Liver (tissue), 9 donors: ENCODE measurements around the gene ANKRD65. TPM values are rescaled to one million over a fixed set of nuclear protein-coding genes. Genes with fewer than 3 reads are reported as not detected.

ENCODE experiments used
- DNase-seq: peaks from one replicate; pipeline ENCODE4 v3.0.0-alpha.2; 2017; ENCODE audit warnings: low spot score
- H3K27ac ChIP-seq, 2 donors: one replicate each; pipeline ENCODE4 v1.7.0; 2013; ENCODE audit warnings: inconsistent platforms in 2 of 2, low read length in 2 of 2, control low read depth in 1 of 2, low read depth in 1 of 2, mild to moderate bottlenecking in 1 of 2
- H3K27me3 ChIP-seq, 4 donors: one replicate each; pipeline versions ENCODE4 v1.6.1 to v1.7.0; 2013; ENCODE audit warnings: low read length in 3 of 4, inconsistent platforms in 1 of 4, mild to moderate bottlenecking in 1 of 4, moderate library complexity in 1 of 4; ENCODE audit not compliant: control insufficient read depth in 4 of 4, insufficient read depth in 4 of 4
- H3K36me3 ChIP-seq, 4 donors: one replicate each; pipeline versions ENCODE4 v1.6.1 to v1.7.0; 2013; ENCODE audit warnings: low read length in 3 of 4, mild to moderate bottlenecking in 3 of 4, low read depth in 1 of 4, moderate library complexity in 1 of 4; ENCODE audit not compliant: control insufficient read depth in 4 of 4, insufficient read depth in 3 of 4
- H3K4me1 ChIP-seq, 4 donors: one replicate each; pipeline versions ENCODE4 v1.6.1 to v1.7.0; 2013; ENCODE audit warnings: low read length in 3 of 4, mild to moderate bottlenecking in 3 of 4, moderate library complexity in 1 of 4; ENCODE audit not compliant: control insufficient read depth in 4 of 4, insufficient read depth in 4 of 4
- H3K4me3 ChIP-seq, 3 donors: one replicate each; pipeline versions ENCODE4 v1.6.1 to v1.7.0; 2013; ENCODE audit warnings: low read length in 3 of 3, control low read depth in 1 of 3, low read depth in 1 of 3, mild to moderate bottlenecking in 1 of 3
- H3K9ac ChIP-seq, 2 donors: one replicate each; pipeline ENCODE4 v1.7.0; 2013; ENCODE audit warnings: low read length in 2 of 2, mild to moderate bottlenecking in 2 of 2, moderate library complexity in 2 of 2, control low read depth in 1 of 2, low read depth in 1 of 2
- H3K9me3 ChIP-seq, 4 donors: one replicate each; pipeline versions ENCODE4 v1.6.1 to v1.7.0; 2013; ENCODE audit warnings: low read length in 3 of 4; ENCODE audit not compliant: control insufficient read depth in 4 of 4
- ATF3 ChIP-seq: IDR thresholded peaks from 2 replicates; pipeline ENCODE4 v1.6.1; 2016; ENCODE audit warnings: antibody characterized with exemption
- CTCF ChIP-seq: fragments of 150-350 bp; IDR thresholded peaks from 2 replicates; pipeline ENCODE4 v1.5.1; 2017; ENCODE audit warnings: improper control_type of control experiment, low read depth, low read length; ENCODE audit not compliant: missing input control
- EGR1 ChIP-seq, 2 donors: IDR thresholded peaks; 2 replicates each; pipeline ENCODE4 v1.6.1; 2016 to 2018; ENCODE audit warnings: antibody characterized with exemption in 2 of 2, low read depth in 2 of 2
- FOXA1 ChIP-seq: IDR thresholded peaks from 2 replicates; pipeline ENCODE4 v1.6.1; 2016; ENCODE audit warnings: antibody characterized with exemption
- FOXA2 ChIP-seq: IDR thresholded peaks from 2 replicates; pipeline ENCODE4 v1.6.1; 2016; ENCODE audit warnings: antibody characterized with exemption
- HNF4A ChIP-seq, 2 donors: conservative IDR thresholded peaks; 2 replicates each; pipeline ENCODE4 v1.6.1; 2016; ENCODE audit warnings: antibody characterized with exemption in 2 of 2, mild to moderate bottlenecking in 2 of 2
- HNF4G ChIP-seq: IDR thresholded peaks from 2 replicates; pipeline ENCODE4 v1.6.1; 2016; ENCODE audit warnings: antibody characterized with exemption
- JUND ChIP-seq, 2 donors: IDR thresholded peaks; 2 replicates each; pipeline ENCODE4 v1.6.1; 2016; ENCODE audit warnings: antibody characterized with exemption in 2 of 2
- MAX ChIP-seq: IDR thresholded peaks from 2 replicates; pipeline ENCODE4 v1.6.1; 2016; ENCODE audit warnings: antibody characterized with exemption
- NR2F2 ChIP-seq: IDR thresholded peaks from 2 replicates; pipeline ENCODE4 v1.6.1; 2016; ENCODE audit warnings: antibody characterized with exemption
- RAD21 ChIP-seq, 2 donors: IDR thresholded peaks; 2 replicates each; pipeline ENCODE4 v1.6.1; 2016; ENCODE audit warnings: antibody characterized with exemption in 2 of 2, mild to moderate bottlenecking in 2 of 2
- RXRA ChIP-seq, 2 donors: IDR thresholded peaks; 2 replicates each; pipeline ENCODE4 v1.6.1; 2017 to 2018; ENCODE audit warnings: antibody characterized with exemption in 2 of 2, mild to moderate bottlenecking in 1 of 2
- SP1 ChIP-seq: IDR thresholded peaks from 2 replicates; pipeline ENCODE4 v1.6.1; 2018; ENCODE audit warnings: antibody characterized with exemption, mild to moderate bottlenecking
- TAF1 ChIP-seq: conservative IDR thresholded peaks from 2 replicates; pipeline ENCODE4 v1.6.1; 2016; ENCODE audit warnings: antibody characterized with exemption, mild to moderate bottlenecking
- YY1 ChIP-seq: IDR thresholded peaks from 2 replicates; pipeline ENCODE4 v1.6.1; 2016; ENCODE audit warnings: antibody characterized with exemption, mild to moderate bottlenecking
- WGBS: extraction: QIAGEN DNeasy Blood & Tissue Kit; methylation state at CpG from one replicate; pipeline ENCODE4 v1.1.7; 2013; 5-methylcytosine and 5-hydroxymethylcytosine counted together
- polyA plus RNA-seq, 2 donors: library from polyadenylated mRNA; stranded (reverse) in 1 of 2; unstranded in 1 of 2; fragments of 200-250 nt in 1 of 2; fragments of >200 nt in 1 of 2; fragmentation: Nextera tagmentation in 1 of 2; extraction: Ambion mirVana in 1 of 2; gene quantifications; one replicate each; pipeline versions ENCODE4 v1.2.1 to v1.2.3, GENCODE V29; 2013 to 2015
- total RNA-seq, 2 donors: library from RNA; depleted of rRNA; stranded (reverse); fragments of >200 nt; gene quantifications; one replicate each; pipeline ENCODE4 v1.2.3, GENCODE V29; 2014
- TF ChIP-seq, protein P1 (sequence below): IDR thresholded peaks from 2 replicates; pipeline ENCODE4 v1.6.1; 2016; ENCODE audit warnings: antibody characterized with exemption
- donor health status: healthy.
- donor health status: healthy.
- donor health status: healthy.
- donor health status: healthy.
- donor health status: healthy.

The ANKRD65 gene
- total and polyA plus RNA-seq, 4 donors, result 0.14 to 0.31 (median 0.23) TPM

GRCh38 chr1:1426496-1427105 is 5.5 kb upstream of the ANKRD65 start:
- no peak overlapping the region for H3K4me3 ChIP-seq
- H3K36me3 ChIP-seq, result no peaks in the 10 kb centered on the region
- H3K4me1 ChIP-seq, result peaks cover 11 to 23% (median 16%) of the 10 kb centered on the region in 4 donors
- DNase-seq, result no peak
- no peaks in the 10 kb centered on the region for H3K27me3 ChIP-seq
- no peak for TF ChIP-seq HNF4G
- TF ChIP-seq NR2F2, result no peak
- H3K27ac ChIP-seq, result no peak overlapping the region
- 58% methylated on average over 19 of the region's 19 CpGs for WGBS
- no peaks in the 10 kb centered on the region for H3K9me3 ChIP-seq
- no peak overlapping the region for H3K9ac ChIP-seq

DNA sequence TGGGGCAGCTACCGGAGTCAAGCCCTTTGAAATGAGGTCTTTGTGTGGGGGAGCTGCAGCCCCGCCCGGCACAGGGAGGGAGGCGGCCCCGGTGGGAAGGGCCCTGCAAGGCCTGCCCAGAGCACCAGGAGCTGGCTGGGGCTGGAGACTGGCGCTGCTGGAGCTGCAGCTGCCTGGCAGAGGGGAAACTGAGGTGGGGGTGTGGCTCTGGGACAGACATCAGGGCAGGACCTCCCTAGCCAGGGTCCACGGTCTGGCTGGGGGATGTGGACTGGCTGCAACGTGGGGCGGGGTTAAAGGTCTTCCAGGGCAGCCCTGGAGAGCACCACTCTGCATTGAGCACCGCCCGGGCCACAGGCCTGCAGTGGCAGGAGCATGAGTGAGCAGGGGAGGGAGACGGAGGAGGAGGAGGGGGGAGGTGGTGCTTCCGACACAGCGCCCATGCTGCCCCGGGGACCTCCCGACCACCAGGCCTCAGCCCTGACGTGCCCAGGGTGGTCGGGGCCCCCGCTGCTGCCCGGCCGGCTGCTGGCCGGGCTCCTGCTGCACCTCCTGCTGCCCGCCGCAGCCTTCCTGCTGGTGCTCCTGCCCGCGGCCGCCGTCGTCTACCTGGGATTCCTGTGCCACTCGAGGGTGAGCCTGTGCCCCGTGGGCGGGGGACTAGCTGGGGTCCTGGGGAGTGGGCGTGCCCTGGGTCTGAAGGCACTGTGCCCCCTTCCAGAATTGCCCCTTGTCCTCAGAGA is 4.8 kb upstream of the ANKRD65 start:
- Histone ChIP-seq H3K9me3 (no peaks in the 10 kb centered on the region), H3K4me3 (no peak overlapping the region), H3K9ac (no peak overlapping the region), H3K27me3 (no peaks in the 10 kb centered on the region), H3K4me1 (peaks cover 8 to 16% (median 13%) of the 10 kb centered on the region in 4 donors), H3K27ac (no peak overlapping the region), H3K36me3 (no peaks in the 10 kb centered on the region)
- TF ChIP-seq ATF3, result no peak
- TF ChIP-seq TAF1, result no peak
- TF ChIP-seq HNF4G, result no peak
- TF ChIP-seq SP1, result no peak
- TF ChIP-seq FOXA2, result no peak
- TF ChIP-seq NR2F2, result no peak
- no peak for TF ChIP-seq EGR1 (IDR thresholded peaks at IDR 0.05; ENCODE audit: low read depth in 2 of 2)
- TF ChIP-seq RAD21 (IDR thresholded peaks at IDR 0.05), result no peak
- TF ChIP-seq MAX, result no peak
- TF ChIP-seq FOXA1, result no peak
- TF ChIP-seq, protein P1, sequence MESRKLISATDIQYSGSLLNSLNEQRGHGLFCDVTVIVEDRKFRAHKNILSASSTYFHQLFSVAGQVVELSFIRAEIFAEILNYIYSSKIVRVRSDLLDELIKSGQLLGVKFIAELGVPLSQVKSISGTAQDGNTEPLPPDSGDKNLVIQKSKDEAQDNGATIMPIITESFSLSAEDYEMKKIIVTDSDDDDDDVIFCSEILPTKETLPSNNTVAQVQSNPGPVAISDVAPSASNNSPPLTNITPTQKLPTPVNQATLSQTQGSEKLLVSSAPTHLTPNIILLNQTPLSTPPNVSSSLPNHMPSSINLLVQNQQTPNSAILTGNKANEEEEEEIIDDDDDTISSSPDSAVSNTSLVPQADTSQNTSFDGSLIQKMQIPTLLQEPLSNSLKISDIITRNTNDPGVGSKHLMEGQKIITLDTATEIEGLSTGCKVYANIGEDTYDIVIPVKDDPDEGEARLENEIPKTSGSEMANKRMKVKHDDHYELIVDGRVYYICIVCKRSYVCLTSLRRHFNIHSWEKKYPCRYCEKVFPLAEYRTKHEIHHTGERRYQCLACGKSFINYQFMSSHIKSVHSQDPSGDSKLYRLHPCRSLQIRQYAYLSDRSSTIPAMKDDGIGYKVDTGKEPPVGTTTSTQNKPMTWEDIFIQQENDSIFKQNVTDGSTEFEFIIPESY, result no peak
- no peak for TF ChIP-seq CTCF
- TF ChIP-seq YY1, result no peak
- no peak for TF ChIP-seq JUND (IDR thresholded peaks at IDR 0.05)
- TF ChIP-seq RXRA (IDR thresholded peaks at IDR 0.05), result no peak
- TF ChIP-seq HNF4A (conservative IDR thresholded peaks at IDR 0.05), result no peak
- DNase-seq, result no peak
- 57% methylated on average over 33 of the region's 33 CpGs for WGBS
